Mesendoderm (in vitro differentiated cells): ENCODE measurements around the gene SH2B3.

Experiments used
- DNase-seq: peaks from one replicate; pipeline ENCODE4 v3.0.0; 2013
- H2AK5ac ChIP-seq: 2 replicates; pipeline ENCODE4 v1.6.1; 2013; ENCODE audit warnings: low read length, inconsistent platforms
- H2BK120ac ChIP-seq: 2 replicates; pipeline ENCODE4 v1.6.1; 2013; ENCODE audit warnings: low read depth, mild to moderate bottlenecking, low read length, moderate library complexity, mixed read lengths
- H2BK15ac ChIP-seq: replicated peaks from 2 replicates; pipeline ENCODE4 v1.6.1; 2013; ENCODE audit warnings: low read depth, mild to moderate bottlenecking, moderate library complexity
- H2BK5ac ChIP-seq: 2 replicates; pipeline ENCODE4 v1.6.1; 2013; ENCODE audit warnings: low read length, inconsistent platforms
- H3K18ac ChIP-seq: 2 replicates; pipeline ENCODE4 v1.6.1; 2013; ENCODE audit warnings: mild to moderate bottlenecking, low read length, mixed read lengths
- H3K23ac ChIP-seq: one replicate; pipeline ENCODE4 v1.6.1; 2013; ENCODE audit warnings: low read length
- H3K27ac ChIP-seq: 2 replicates; pipeline ENCODE4 v1.5.1; 2013; ENCODE audit warnings: low read depth, mild to moderate bottlenecking, inconsistent platforms, low read length, moderate library complexity
- H3K27me3 ChIP-seq: 2 replicates; pipeline ENCODE4 v1.6.1; 2013; ENCODE audit warnings: low read length, control low read depth, mild to moderate bottlenecking, inconsistent platforms; ENCODE audit not compliant: insufficient read depth, poor library complexity
- H3K36me3 ChIP-seq: 2 replicates; pipeline ENCODE4 v1.6.1; 2013; ENCODE audit warnings: low read length, inconsistent platforms; ENCODE audit not compliant: control insufficient read depth, insufficient read depth
- H3K4ac ChIP-seq: one replicate; pipeline ENCODE4 v1.6.1; 2013; ENCODE audit warnings: low read depth, mild to moderate bottlenecking, low read length, moderate library complexity
- H3K4me1 ChIP-seq: 2 replicates; pipeline ENCODE4 v1.6.1; 2013; ENCODE audit warnings: low read depth, low read length, inconsistent platforms; ENCODE audit not compliant: control insufficient read depth
- H3K4me2 ChIP-seq: 2 replicates; pipeline ENCODE4 v1.6.1; 2013; ENCODE audit warnings: low read length
- H3K4me3 ChIP-seq: 2 replicates; pipeline ENCODE4 v1.5.1; 2013; ENCODE audit warnings: mild to moderate bottlenecking, low read length
- H3K56ac ChIP-seq: one replicate; pipeline ENCODE4 v1.6.1; 2013; ENCODE audit warnings: low read length
- H3K79me1 ChIP-seq: 2 replicates; pipeline ENCODE4 v1.6.1; 2013; ENCODE audit warnings: low read length, inconsistent platforms
- H3K79me2 ChIP-seq: 2 replicates; pipeline ENCODE4 v1.6.1; 2013; ENCODE audit warnings: mild to moderate bottlenecking, low read length; ENCODE audit not compliant: control insufficient read depth, insufficient read depth
- H3K9ac ChIP-seq: 2 replicates; pipeline ENCODE4 v1.6.1; 2013; ENCODE audit warnings: low read length, inconsistent platforms
- H4K5ac ChIP-seq: one replicate; pipeline ENCODE4 v1.6.1; 2013; ENCODE audit warnings: low read length
- H4K8ac ChIP-seq: one replicate; pipeline ENCODE4 v1.6.1; 2013; ENCODE audit warnings: low read depth, mild to moderate bottlenecking, control low read depth, low read length, moderate library complexity
- WGBS: extraction: QIAGEN DNeasy Blood & Tissue Kit; methylation state at CpG from one replicate; pipeline ENCODE4 v1.1.7; 2013; ENCODE audit warnings: low lambda C conversion rate, missing lambda C conversion rate; ENCODE audit not compliant: insufficient coverage; ENCODE audit errors: extremely low coverage; 5-methylcytosine and 5-hydroxymethylcytosine counted together

Gene SH2B3

GRCh38 chr12:111361717-111362576 is 43.8 kb upstream of the SH2B3 start:
- Histone ChIP-seq H3K79me2 (no peaks in the 10 kb centered on the region), H2BK15ac (no peak overlapping the region), H3K79me1 (no peaks in the 10 kb centered on the region), H3K4me1 (no peaks in the 10 kb centered on the region), H3K27ac (no peak overlapping the region), H3K56ac (no peak overlapping the region), H3K18ac (no peak overlapping the region), H3K4ac (no peak overlapping the region), H3K27me3 (no peaks in the 10 kb centered on the region), H3K23ac (no peak overlapping the region), H2AK5ac (no peak overlapping the region), H3K36me3 (no peaks in the 10 kb centered on the region), H4K5ac (no peak overlapping the region), H3K4me2 (no peak overlapping the region), H4K8ac (no peak overlapping the region), H3K9ac (no peak overlapping the region), H2BK120ac (no peak overlapping the region), H3K4me3 (no peak overlapping the region), H2BK5ac (no peak overlapping the region)
- DNase-seq, result no peak
- no CpG with 5 or more reads among the region's 18 CpGs for WGBS

GRCh38 chr12:111362687-111363475 is 42.8 kb upstream of the SH2B3 start:
- Histone ChIP-seq H3K4me3 (no peak overlapping the region), H3K27ac (no peak overlapping the region), H3K79me1 (no peaks in the 10 kb centered on the region), H4K5ac (no peak overlapping the region), H3K9ac (no peak overlapping the region), H3K4me2 (no peak overlapping the region), H2BK5ac (no peak overlapping the region), H2AK5ac (no peak overlapping the region), H4K8ac (no peak overlapping the region), H3K4me1 (peaks cover 3% of the 10 kb centered on the region), H3K4ac (no peak overlapping the region), H2BK15ac (no peak overlapping the region), H3K56ac (no peak overlapping the region), H3K36me3 (no peaks in the 10 kb centered on the region), H3K79me2 (no peaks in the 10 kb centered on the region), H3K27me3 (no peaks in the 10 kb centered on the region), H3K23ac (no peak overlapping the region), H2BK120ac (no peak overlapping the region), H3K18ac (no peak overlapping the region)
- no CpG with 5 or more reads among the region's 59 CpGs for WGBS
- DNase-seq, result no peak

- peaks cover 5% of the 10 kb centered on the region for H3K4me1 ChIP-seq
- H3K23ac ChIP-seq, result no peak overlapping the region
- H3K4ac ChIP-seq, result no peak overlapping the region
- H3K36me3 ChIP-seq, result no peaks in the 10 kb centered on the region
- no peak overlapping the region for H3K27ac ChIP-seq
- no peaks in the 10 kb centered on the region for H3K79me2 ChIP-seq
- no CpG with 5 or more reads among the region's 3 CpGs for WGBS
- H2BK15ac ChIP-seq, result no peak overlapping the region
- DNase-seq, result peak; percentile 78
- no peak overlapping the region for H2BK5ac ChIP-seq
- no peaks in the 10 kb centered on the region for H3K79me1 ChIP-seq
- no peaks in the 10 kb centered on the region for H3K27me3 ChIP-seq
- H3K9ac ChIP-seq, result no peak overlapping the region
- H3K18ac ChIP-seq, result no peak overlapping the region
- H3K56ac ChIP-seq, result no peak overlapping the region
- no peak overlapping the region for H3K4me3 ChIP-seq
- H4K8ac ChIP-seq, result no peak overlapping the region
- no peak overlapping the region for H2AK5ac ChIP-seq
- H3K4me2 ChIP-seq, result no peak overlapping the region
- no peak overlapping the region for H4K5ac ChIP-seq
- H2BK120ac ChIP-seq, result no peak overlapping the region
These were observed 42.1 kb upstream of the SH2B3 start for GRCh38 chr12:111363578-111363977.

- Histone ChIP-seq H3K4me1 (peaks cover 5% of the 10 kb centered on the region), H3K79me1 (no peaks in the 10 kb centered on the region), H3K56ac (no peak overlapping the region), H4K5ac (no peak overlapping the region), H3K23ac (no peak overlapping the region), H3K4me3 (no peak overlapping the region), H2AK5ac (no peak overlapping the region), H3K4ac (no peak overlapping the region), H3K27ac (no peak overlapping the region), H3K18ac (no peak overlapping the region), H4K8ac (no peak overlapping the region), H2BK120ac (no peak overlapping the region), H3K79me2 (no peaks in the 10 kb centered on the region), H2BK15ac (no peak overlapping the region), H3K4me2 (no peak overlapping the region), H2BK5ac (no peak overlapping the region), H3K9ac (no peak overlapping the region), H3K36me3 (no peaks in the 10 kb centered on the region), H3K27me3 (no peaks in the 10 kb centered on the region)
- no CpG with 5 or more reads among the region's 10 CpGs for WGBS
- no peak for DNase-seq
These were observed 39.6 kb upstream of the SH2B3 start for GRCh38 chr12:111366075-111366474.

- Histone ChIP-seq H3K27me3 (no peaks in the 10 kb centered on the region), H2BK120ac (no peak overlapping the region), H3K36me3 (no peaks in the 10 kb centered on the region), H3K9ac (no peak overlapping the region), H3K79me1 (no peaks in the 10 kb centered on the region), H2BK5ac (no peak overlapping the region), H3K4me1 (peaks cover 5% of the 10 kb centered on the region), H3K18ac (no peak overlapping the region), H2AK5ac (no peak overlapping the region), H3K4me2 (no peak overlapping the region), H4K8ac (no peak overlapping the region), H3K4ac (no peak overlapping the region), H3K4me3 (no peak overlapping the region), H4K5ac (no peak overlapping the region), H2BK15ac (no peak overlapping the region), H3K23ac (no peak overlapping the region), H3K56ac (no peak overlapping the region), H3K79me2 (no peaks in the 10 kb centered on the region), H3K27ac (no peak overlapping the region)
- WGBS, result no CpG with 5 or more reads among the region's 2 CpGs
- DNase-seq, result no peak
These were observed 39.1 kb upstream of the SH2B3 start for GRCh38 chr12:111366583-111366982.
